Measurements from ENCODE around the gene PEX26.
"Not testable (repeated sequence)": the region's sequence is repeated elsewhere in the genome, so short reads cannot be mapped to it uniquely, and the experiment has no call there.

The PEX26 gene

DNA sequence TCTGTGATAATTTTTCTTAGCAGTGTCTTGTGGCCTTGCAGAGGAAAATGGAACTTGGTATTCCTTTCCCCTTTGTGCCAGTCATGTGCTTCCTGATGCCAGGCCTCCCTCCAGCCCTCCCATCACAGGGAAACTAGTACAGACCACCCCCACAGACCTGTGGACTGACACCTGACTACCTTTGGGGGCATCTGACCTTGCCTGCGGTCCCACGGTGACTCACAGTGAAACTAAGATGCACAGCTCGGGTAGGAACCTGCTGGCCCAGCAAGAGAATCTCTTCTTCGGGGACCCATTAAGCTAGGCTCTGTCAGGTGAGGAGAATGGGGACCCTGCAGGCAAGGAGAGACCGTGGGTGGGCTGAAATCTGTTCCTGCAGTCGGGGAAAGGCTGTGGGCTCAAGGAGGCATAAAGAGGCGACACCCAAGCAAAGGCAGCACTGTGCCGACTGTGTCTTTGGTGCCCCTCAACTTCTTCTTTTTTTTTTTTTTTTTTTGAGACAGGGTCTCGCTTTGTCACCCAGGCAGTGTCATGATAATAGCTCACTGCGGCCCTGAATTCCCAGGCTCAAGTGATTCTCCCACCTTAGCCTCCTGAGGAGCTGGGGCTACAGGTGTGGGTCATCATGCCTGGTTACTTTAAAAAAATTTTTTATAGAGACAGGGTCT is 20.8 kb upstream of the PEX26 start:
- no peak for FAIRE-seq

DNA sequence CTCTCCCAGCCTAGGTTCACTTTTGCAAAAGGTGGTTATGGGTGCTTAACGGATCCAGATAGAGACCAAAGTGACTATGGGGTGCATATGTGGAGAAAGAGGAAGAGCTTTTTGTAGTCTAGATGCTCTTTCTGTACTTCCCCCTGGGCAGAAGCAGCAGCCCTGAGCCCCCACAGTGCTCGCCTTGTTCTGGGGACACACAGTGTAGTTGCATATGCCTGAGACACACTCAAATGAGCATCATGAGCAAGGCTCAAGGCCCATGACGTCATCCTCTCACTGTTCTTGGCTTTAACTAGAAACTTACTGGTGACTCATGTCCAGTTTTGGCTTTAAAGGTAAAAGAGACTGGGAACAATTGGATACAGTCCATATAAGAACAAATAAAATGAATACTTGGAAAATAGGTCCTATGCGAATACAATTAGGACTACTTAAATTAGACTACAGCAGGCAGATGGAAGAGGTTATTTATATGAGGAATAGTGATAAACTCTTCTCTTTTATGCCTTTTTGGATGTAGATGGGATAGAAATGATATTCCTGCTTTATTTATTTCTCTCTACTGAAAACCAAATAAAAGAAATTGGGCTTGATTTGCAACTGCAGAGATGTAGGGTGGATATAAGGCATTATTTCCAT is 20.1 kb upstream of the PEX26 start:
- FAIRE-seq: no peak

DNA sequence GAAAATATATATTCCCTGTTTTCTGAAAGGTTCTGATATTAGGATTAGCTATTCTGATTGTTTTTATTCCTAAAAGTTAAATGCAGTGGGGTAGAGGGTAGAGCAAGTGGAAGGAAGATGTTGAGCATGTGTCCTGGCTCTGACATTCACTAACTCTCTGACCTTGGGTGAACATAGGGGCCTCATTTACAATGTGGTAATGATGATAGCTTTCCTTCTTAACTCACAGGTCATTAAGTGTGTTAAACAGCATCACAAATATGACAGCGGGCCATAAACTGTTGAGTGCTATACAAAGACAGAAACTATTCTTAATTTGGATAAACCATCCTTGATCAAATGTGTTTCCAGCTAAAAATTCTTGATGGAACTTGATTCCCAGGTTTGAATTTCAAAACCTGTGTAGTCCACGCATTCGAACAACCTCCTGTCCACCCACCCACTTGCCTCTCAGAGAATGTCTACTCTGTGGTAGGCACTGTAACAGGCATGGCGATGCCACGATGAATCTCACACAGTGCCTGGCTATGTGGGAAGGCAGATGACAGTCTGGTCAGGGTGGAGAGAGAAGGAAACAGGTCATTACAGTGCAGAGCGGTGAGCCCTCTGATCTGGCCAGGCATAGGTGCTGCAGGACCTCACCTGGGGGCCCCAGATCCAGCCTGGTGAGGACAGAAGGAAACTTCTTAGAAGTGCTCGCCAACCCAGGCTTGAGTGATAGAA is 19.3 kb upstream of the PEX26 start:
- FAIRE-seq: no peak

DNA sequence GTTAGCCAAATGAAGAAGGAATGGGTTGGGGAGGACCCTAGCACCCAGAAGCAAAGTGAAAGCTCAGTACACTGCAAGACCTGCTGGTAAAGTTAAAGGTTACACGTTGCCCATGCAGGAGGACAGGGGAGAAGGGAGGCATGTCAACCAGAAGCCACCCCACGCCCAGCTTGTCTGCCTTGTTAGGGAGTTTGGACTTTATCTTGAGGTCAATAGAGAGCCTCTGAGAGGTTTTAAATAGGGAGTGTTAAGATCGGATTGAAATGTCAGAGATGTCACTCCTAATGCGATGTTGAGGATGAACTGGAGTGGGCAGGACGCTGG is 18.7 kb upstream of the PEX26 start:
- no peak for FAIRE-seq

DNA sequence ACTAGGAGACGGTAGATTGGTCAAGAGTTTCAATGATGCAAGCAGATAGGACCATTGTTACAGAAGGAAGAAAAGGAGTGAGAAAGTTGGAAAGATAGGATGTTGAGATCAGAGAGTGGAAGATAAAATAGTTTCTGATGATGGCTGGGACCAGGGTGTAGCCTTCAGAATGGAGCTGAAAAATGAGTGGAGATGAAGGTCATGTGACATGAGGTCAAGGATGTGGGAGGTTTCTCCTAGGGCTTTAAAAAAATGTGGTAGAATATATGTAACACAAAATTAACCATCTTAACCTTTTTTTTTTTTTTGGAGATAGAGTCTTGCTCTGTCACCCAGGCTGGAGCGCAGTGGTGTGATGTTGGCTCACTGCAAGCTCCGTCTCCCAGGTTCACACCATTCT is 18.3 kb upstream of the PEX26 start:
- FAIRE-seq: no peak

DNA sequence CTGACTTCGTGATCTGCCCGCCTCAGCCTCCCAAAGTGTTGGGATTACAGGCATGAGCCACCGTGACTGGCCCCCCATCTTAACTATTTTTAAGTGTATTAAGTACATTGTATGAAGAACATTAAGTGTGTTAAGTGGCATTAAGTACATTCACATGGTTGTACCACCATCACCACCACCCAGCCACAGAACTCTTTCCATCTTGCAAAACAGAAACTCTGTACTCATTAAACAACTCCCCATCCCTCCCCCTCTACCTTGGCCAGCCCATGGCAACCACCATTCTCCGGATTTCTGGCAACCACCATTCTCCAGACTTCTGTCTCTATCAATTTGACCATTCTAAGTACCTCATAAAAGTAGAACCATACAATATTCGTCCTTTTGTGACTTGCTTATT is 17.8 kb upstream of the PEX26 start:
- no peak for FAIRE-seq

DNA sequence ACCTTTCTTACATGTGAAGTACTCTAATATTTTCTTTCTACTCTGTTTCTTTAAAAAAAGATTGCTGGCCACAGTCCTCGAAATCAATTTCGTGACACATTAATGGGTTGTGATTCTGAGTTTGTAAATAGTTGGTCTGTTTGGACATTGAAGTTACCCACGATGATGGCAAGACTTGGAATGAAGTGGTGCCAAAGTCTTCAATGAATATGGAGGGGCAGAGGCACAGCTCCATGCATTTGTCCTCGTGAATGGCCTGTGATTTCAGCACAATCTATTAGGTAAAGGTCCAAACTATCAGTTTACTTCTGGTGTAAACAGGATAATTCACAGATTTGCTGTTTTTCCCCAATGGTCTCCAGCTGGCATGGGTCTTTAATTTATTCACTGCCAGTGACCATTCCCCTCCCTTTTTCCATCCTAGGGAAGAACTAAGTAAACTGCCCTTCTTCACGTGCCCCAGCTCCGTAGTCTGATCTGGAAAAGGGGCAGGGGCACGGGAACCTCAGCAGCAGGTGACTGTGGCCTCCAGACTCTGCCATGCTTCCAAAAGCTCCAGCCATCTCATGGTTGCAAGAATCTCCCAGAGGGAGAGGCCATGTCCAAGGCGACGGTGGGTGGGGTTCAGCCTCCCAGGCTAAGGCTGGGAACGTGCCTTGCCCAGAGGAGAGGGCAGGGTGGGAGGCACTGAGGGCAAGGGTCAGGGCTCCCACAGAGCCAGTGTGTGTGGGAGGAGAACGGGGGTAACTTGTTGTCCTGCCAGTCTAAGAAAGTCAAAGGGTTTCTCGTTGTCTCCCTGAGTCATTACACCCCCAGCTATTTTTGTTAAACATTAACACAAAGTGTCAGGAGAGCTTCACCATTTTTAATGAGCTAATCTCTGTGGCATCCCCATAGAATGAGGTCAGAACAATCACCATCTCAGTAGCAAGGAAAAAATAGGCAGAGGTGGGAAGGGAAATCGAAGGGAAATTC is 16.9 kb upstream of the PEX26 start:
- no peak for FAIRE-seq

DNA sequence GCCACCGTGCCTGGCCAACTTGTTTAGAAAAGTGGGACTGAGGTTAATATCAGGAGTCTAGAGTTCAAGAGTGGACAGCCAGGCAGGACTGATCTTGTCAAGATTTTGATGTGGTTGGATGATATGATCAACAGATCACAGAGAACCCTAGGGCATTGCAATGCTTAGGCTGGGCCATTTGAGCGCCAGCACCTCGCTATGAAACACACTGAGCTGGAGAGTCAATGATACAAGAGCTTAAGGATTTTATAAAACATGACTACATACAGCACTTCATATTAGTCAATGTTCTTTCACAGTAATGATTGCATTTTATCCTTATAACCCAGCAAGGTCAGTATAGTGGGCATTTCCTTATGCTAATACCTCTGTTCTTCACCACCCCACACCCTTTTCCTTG is 15.4 kb upstream of the PEX26 start:
- no peak for FAIRE-seq

DNA sequence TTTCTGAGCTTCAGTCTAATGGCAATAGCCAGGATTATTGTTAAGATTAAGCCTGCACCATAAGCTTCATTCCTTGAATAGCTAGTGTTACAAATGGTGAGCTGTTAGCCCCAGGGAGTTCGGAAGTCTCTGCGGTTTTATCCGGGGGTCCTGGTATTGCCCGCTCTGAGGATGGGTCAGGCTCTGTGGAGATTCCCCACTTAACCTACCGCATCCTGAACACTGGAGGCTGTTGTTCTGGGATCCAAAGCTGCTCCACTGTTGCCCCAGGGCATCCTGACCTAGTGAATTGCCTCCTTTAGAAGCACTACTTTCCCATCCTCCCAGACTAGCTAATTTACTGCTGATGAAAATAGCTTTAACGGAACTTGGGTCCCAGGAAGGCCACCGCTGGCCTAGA is 14.5 kb upstream of the PEX26 start:
- no peak for FAIRE-seq

DNA sequence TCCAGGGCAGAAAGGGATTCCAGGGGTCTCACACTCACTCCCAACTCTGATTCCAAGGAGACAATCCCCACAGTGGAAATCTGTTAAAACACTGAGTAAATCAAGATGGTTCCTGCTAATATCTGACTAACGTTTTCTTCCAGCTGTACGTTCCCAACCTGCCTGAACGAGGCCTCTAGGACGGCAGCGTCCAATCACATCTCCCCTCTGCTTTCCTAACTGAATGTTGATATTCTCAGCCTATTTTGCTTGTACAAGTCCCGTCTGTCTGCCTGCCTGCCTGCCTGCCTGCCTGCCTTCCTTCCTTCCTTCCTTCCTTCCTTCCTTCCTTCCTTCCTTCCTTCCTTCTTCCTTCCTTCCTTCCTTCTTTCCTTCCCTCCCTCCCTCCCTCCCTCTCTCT is 14.1 kb upstream of the PEX26 start:
- not testable (repeated sequence) for FAIRE-seq

DNA sequence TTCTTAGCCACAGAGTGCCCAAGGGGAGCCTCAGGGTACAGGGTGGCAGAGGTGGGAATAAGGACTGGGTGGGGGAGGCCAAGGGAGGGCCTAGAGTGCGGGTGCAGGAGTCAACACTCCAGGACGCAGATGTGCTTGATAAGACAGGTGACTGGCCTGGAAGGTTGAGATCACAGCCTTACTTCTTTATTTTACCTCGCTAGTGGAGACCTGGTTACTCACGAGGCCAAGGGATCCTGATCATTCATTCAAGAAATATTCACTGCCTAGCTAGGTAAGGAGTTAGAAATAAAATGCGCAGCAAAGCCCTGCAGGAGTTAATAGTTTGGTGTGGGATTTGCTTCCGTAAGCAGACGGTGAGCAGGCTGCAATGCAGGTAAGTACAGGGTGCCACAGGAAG is 13.2 kb upstream of the PEX26 start:
- FAIRE-seq: no peak

DNA sequence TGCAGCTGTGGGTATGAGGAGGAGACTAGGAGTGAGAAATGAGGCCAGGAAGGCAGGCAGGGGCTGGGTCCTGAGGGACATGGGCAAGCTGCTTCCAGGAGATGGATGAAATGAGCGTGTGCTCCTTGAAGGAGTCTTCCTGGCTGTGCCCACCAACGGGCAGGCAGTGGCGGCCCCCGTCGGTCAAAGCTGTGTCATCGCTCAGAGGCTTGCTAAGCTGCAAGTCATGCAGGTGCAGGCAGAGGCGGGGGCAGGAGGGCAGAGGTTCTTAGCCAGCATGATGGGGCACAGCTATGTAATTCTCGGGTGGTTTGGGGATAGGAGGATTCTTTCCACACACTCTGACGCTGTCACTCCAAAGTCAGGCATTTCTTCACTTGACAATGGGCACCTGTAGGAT is 12.5 kb upstream of the PEX26 start:
- no peak for FAIRE-seq

DNA sequence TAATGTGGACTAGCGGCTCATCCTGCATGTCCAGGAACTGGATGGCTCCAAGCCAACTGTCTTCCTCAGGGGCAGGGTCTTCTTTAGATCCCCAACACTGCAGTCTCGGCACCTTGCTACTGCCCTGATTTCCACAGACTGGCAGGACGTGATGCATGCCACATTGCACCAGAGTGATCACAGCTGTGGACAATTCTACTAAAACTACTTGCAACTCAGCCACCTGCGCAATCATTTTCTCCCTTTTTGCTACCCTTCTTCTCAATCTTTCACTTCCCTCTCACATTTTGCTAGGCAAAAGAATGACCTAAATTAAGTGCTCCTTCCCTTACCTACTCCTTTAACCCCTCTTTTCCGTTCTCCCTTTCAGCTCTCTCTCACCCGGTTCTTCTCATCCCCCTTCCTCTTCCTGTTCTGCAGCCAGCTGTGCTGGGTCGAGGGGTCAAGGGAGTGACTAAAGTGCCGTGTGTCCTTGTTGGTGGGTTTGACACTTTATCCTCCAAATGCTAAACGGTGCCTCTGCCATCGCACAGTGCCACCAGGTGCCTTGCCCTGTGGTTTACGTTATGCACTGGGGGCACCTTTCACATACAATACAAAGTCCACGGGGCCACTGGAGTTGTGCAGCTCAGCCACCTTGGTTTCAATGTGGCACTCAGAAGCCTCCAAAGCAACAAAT is 11.5 kb upstream of the PEX26 start:
- no peak for FAIRE-seq

DNA sequence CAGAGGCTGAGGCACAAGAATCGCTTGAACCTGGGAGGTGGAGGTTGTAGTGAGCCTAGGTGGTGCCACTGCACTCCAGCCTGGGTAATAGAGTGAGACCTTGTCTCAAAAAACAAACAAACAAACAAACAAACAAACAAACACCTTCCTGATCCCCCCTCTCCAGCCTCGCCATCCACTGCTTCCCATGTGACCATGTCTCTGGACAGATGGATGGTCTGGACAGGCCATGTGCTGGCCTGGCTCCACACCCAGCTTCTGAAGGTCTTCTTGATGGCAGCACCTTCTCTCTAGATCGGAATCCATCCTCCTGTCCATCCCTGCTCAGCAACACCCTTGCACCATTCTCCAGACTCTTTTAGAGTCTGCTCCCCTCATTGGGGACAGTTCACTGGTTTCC is 10.7 kb upstream of the PEX26 start:
- no peak for FAIRE-seq

DNA sequence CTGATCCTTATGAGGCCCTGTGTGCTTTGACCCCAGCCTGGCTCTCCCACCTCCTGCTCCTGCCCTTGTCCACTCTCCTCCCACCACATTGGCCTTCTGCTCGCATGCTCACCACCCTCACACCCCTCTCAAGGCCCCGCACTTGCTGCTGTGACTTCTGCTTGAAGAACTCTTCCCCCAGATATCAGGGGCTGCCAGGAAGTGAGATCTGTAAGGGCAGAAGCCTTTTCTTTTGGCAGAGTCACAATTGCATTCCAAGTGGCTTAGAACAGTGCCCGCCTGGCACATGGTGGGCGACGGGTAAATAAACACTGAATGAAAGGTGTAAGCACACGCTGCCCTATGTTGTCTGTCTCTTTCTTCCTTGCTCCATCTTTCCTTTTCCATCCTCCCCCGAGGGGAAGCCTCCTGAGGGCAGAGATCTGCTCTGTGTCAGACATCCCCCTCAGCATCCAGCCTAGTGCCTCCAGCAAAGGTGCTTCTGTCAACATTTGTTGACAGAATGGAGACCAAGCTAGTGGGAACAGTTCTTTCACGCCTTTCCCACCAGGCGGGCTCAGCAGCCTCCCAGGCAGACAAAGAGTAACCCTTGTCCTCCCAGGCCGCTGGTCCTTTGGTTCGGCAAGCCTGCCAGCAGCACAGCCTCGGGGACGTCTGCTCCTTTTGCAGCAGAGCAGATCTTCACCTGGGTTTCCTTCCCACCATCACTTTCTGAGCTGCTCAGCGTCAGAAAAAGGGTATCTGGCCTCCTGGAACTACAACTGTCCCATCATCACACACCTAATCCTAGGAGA is 10.0 kb upstream of the PEX26 start:
- no peak for FAIRE-seq

DNA sequence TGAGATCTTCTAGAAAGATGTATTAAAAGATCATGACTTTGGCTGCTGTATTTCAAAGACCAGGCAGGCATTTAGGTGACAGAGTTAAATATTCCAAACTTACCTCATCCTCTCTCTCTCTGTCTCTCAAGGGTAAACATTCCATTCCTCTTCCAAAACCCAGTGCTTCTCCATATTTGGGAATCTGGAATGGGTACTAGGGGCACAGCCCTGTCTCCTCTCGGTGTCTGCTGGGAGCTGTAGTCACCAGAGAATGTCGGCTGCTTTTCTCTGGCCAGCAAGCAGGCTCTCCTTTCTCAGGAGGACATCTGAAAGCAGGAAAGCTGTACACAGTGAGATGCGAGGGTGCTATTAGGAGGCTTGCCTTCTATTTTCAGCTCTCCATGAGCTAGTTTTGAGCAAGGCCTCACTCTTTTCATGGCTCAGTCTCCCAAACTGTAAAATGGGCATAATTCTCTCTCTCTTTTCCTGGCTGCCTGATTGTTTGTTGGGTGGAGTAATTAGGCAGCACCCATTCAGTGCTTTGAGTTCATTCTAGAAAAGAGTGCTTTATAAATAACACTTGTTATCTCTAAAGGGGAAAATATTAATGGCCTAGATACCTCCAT is 9.3 kb upstream of the PEX26 start:
- FAIRE-seq: no peak

DNA sequence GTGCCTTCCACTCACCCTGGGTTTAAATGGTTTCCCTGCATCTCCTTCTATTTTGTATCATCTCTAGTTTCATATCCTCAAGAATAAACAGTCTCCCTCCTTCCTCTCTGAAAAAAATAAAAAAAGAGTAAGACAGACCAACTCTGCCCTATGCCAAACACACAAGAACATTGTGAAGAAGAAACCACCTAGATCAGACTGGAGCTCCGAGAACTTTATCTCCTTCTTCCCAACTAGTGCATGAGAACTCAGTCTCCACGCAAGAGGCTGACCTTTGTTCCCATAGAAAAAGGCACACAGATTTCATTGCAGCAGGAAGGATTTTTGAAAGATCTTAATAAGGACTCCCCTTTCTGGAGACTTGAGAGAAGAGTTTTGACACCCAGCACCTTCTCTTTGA is 8.7 kb upstream of the PEX26 start:
- no peak for FAIRE-seq

DNA sequence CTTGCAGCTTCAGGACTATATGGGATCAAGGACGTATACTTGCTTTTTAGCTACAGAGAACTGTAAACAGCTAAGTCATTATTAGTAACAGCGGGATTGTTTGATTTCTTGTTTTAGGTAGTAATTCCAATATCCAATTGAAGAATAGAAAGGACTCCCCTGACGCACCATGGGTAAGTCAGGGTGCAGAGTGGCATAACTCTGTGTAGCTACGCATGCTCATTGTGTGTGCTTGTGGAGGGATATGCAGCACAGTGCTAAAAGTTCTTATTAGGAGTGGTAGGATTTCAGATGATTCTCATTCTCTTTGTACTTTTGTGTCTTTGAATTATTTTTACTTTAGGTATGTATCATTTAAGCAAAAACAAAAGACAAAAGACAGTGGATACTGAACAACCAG is 7.7 kb upstream of the PEX26 start:
- no peak for FAIRE-seq

DNA sequence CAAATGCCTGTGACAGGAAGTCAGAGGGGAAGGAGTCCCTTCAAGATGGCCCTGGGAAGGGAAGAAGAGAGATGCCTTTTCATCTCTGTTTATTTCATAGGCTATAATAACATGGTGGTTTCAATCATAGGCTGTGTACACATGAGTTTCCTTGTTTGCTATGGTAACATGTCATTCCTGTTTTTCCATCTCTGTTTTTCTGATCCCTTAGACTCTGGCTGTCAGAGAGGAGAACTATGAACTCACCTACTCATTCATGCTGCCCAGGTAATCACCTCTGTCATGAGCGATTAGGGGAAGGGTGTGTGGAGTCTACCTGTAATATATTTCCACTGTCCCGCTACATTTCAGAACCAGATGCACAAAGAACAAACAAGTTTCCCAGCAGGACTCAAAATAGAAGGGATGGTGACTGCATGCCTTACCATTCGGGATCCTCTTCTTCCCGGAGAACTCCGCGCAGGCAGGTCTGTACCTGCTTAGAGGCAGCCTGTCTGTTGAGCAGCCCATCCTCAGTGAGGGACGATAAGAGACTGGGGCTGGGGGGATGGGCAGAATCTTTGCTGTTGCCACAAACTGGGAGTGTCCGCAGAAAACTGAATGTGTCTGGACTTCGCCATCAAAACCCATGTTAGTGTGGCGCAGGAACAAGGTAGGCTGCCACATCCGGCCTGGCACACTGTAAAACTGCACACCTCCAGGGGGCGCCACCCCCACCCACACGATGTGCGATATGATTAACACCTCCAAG is 7.1 kb upstream of the PEX26 start:
- no peak for FAIRE-seq

DNA sequence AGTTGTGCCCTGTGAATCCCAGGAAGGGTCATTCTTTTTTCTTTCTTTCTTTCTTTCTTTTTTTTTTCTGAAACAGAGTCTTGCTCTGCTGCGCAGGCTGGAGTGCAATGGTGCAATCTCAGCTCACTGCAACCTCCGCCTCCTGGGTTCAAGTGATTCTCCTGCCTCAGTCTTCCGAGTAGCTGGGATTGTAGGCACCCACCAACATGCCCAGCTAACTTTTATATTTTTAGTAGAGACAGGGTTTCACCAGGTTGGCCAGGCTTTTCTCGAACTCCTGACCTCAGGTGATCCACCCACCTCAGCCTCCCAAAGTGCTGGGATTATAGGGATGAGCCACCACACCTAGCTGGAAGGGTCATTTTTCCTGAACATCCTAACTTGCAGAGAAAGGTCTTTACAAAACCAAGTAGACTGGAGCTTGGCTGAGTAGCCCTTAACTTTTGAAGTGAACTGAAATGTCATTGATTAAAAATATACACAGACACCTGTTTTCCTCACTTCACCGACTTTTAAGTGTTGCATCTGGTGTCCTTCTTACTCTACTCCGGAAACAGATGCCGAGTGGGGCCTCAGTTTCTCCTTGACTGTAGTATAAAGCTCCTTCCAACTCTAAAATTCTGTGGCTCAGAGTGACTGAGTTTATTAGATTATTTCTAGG is 6.4 kb upstream of the PEX26 start:
- not testable (repeated sequence) for FAIRE-seq
